ENCODE measurements around the gene SLIT3. TPM values are rescaled to one million over a fixed set of nuclear protein-coding genes. Genes with fewer than 3 reads are reported as not detected.

SLIT3 gene
- total RNA-seq, 1 donor from 2014 or later: 70.0 TPM

- no peaks in the 10 kb centered on the region for H3K9me3 ChIP-seq
- ATAC-seq: no peak
- intact Hi-C loops (cut with DNase I): no loop called here
- peaks cover 21% of the 10 kb centered on the region for H3K27me3 ChIP-seq
- TF ChIP-seq, protein P1, sequence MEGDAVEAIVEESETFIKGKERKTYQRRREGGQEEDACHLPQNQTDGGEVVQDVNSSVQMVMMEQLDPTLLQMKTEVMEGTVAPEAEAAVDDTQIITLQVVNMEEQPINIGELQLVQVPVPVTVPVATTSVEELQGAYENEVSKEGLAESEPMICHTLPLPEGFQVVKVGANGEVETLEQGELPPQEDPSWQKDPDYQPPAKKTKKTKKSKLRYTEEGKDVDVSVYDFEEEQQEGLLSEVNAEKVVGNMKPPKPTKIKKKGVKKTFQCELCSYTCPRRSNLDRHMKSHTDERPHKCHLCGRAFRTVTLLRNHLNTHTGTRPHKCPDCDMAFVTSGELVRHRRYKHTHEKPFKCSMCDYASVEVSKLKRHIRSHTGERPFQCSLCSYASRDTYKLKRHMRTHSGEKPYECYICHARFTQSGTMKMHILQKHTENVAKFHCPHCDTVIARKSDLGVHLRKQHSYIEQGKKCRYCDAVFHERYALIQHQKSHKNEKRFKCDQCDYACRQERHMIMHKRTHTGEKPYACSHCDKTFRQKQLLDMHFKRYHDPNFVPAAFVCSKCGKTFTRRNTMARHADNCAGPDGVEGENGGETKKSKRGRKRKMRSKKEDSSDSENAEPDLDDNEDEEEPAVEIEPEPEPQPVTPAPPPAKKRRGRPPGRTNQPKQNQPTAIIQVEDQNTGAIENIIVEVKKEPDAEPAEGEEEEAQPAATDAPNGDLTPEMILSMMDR (IDR thresholded peaks at IDR 0.05): no peak
- H3K4me3 ChIP-seq: no peak overlapping the region
- H3K36me3 ChIP-seq: no peaks in the 10 kb centered on the region
- H3K4me1 ChIP-seq: no peaks in the 10 kb centered on the region
- no peak for DNase-seq
- H3K27ac ChIP-seq: no peak overlapping the region
Measured at GRCh38 chr5:168848569-168848968, 452.4 kb downstream of the SLIT3 start.

DNA sequence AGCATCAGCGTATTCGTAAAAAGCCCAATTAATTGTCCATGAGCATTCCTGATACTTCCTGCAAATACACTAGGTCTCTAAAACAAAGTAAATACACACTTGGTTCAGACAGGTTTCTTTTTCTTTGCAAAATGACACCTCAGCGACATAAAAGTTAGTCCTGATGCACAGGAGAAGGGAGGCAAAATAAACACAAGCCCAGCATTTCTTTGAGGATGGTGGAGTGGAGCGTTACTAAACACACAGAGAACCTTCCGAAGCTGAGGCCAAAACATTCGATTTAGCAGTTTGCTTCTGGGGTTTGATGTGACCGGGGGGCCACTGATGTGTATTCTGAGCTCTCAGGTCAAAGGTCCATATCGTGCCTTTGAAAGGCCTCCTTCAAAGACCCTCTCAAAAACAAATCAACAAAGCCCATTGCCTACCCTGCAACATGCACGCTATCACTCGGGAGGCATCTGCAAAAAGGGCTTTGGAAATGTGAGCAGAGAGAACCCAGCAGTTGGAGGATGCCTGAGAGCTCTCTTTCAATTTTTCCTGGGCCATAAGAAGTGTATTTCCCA, 453.3 kb downstream of the SLIT3 start:
- no peak overlapping the region for H3K4me3 ChIP-seq
- H3K36me3 ChIP-seq: no peaks in the 10 kb centered on the region
- intact Hi-C loops (cut with DNase I): no loop called here
- no peaks in the 10 kb centered on the region for H3K4me1 ChIP-seq
- DNase-seq: no peak
- no peaks in the 10 kb centered on the region for H3K9me3 ChIP-seq
- no peak for ATAC-seq
- H3K27me3 ChIP-seq: peaks cover 21% of the 10 kb centered on the region
- no peak overlapping the region for H3K27ac ChIP-seq
- TF ChIP-seq, protein P1 (IDR thresholded peaks at IDR 0.05): no peak

DNA sequence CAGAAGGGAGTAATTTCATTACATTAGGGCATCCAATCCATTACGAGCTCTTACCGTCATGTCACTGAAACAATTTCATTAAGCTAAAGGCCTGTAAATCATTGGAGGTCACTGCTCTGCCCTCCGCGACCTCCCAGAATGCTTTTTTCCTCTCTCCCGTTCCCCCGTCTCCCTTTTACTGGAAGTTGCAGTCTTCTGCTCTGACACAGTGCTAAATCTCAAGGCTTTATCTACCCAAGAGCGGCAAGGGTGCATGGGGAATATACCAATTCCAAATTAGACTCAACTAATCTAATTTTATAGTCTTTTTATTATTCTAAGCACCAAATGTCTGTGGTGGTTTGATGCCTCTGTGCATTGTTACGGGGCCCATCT, 456.0 kb downstream of the SLIT3 start:
- H3K27me3 ChIP-seq: peaks cover 21% of the 10 kb centered on the region
- intact Hi-C loops (cut with DNase I): no loop called here
- TF ChIP-seq, protein P1 (IDR thresholded peaks at IDR 0.05): no peak

GRCh38 chr5:168844016-168844921, 456.7 kb downstream of the SLIT3 start:
- TF ChIP-seq, protein P1 (IDR thresholded peaks at IDR 0.05): no peak
- no peak overlapping the region for H3K27ac ChIP-seq
- intact Hi-C loops (cut with DNase I): no loop called here
- H3K4me3 ChIP-seq: no peak overlapping the region
- no peaks in the 10 kb centered on the region for H3K4me1 ChIP-seq
- DNase-seq (no peak), ATAC-seq (no peak)
- peaks cover 21% of the 10 kb centered on the region for H3K27me3 ChIP-seq
- no peaks in the 10 kb centered on the region for H3K9me3 ChIP-seq
- no peaks in the 10 kb centered on the region for H3K36me3 ChIP-seq

More for the DNA sequence above, 456.0 kb downstream of the SLIT3 start:
- H3K27ac ChIP-seq: no peak overlapping the region
- ATAC-seq (no peak), DNase-seq (no peak)
- H3K4me1 ChIP-seq: no peaks in the 10 kb centered on the region
- no peak overlapping the region for H3K4me3 ChIP-seq
- H3K36me3 ChIP-seq: no peaks in the 10 kb centered on the region
- no peaks in the 10 kb centered on the region for H3K9me3 ChIP-seq

GRCh38 chr5:168843277-168844015, 457.5 kb downstream of the SLIT3 start:
- Histone ChIP-seq H3K4me3 (no peak overlapping the region), H3K27me3 (peaks cover 21% of the 10 kb centered on the region), H3K4me1 (no peaks in the 10 kb centered on the region), H3K9me3 (no peaks in the 10 kb centered on the region), H3K36me3 (no peaks in the 10 kb centered on the region), H3K27ac (no peak overlapping the region)
- intact Hi-C loops (cut with DNase I): no loop called here
- ATAC-seq (peak; percentile 30), DNase-seq (no peak)
- TF ChIP-seq, protein P1 (IDR thresholded peaks at IDR 0.05): no peak

Data from upper lobe of right lung (tissue), 1 donor.